Measurements from ENCODE around the gene PPP2R3A.

PPP2R3A gene

DNA sequence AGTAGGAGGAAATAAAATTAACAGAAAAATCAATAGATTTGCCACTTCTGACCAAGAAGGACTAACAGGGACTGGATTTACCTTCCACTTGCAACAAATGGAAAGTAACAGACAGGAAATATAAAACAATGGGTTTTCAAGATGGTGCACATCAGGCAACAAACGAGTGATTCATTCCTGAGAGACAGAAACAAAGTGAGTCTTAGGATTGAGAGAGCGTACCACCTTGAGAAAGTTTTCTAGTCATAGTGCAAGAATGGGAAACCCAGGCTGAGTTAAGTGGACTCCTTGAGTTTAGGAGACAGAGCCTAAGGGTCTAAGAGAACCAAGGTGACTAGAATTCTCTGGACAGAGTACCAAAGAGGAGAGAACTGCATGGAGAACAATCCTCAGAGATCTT is 101.7 kb downstream of the PPP2R3A start:
- DNase-seq (ENCODE audit: low read depth in 2 of 2), result peak in 1 of 2 donors; percentile 64
- no peak overlapping the region for H3K4me3 ChIP-seq (replicated peaks in 1 of 2; ENCODE audit: low read depth in 2 of 2, low read length in 2 of 2)
- TF ChIP-seq, protein P1, sequence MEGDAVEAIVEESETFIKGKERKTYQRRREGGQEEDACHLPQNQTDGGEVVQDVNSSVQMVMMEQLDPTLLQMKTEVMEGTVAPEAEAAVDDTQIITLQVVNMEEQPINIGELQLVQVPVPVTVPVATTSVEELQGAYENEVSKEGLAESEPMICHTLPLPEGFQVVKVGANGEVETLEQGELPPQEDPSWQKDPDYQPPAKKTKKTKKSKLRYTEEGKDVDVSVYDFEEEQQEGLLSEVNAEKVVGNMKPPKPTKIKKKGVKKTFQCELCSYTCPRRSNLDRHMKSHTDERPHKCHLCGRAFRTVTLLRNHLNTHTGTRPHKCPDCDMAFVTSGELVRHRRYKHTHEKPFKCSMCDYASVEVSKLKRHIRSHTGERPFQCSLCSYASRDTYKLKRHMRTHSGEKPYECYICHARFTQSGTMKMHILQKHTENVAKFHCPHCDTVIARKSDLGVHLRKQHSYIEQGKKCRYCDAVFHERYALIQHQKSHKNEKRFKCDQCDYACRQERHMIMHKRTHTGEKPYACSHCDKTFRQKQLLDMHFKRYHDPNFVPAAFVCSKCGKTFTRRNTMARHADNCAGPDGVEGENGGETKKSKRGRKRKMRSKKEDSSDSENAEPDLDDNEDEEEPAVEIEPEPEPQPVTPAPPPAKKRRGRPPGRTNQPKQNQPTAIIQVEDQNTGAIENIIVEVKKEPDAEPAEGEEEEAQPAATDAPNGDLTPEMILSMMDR (IDR thresholded peaks at IDR 0.05; ENCODE audit: low read depth, low read length), result no peak

DNA sequence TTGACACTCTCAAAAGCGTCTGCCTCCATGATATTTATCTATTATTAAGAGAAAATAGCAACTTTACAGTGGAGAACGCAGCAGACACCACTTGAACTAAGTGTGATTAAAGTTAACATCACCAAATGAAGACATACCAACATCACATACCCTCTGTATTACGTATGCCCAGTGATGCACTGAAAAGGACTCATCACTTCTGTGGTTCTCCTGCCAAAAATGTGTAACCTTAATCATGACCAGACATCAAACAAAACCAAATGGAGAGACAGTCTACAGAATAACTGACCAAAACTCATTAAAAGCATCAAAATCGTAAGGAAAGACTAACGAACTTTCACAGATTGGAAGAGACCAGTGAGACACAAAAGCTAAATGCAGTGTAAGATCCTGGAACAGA is 103.2 kb downstream of the PPP2R3A start:
- no peak overlapping the region for H3K4me3 ChIP-seq (replicated peaks in 1 of 2; ENCODE audit: low read depth in 2 of 2, low read length in 2 of 2)

DNA sequence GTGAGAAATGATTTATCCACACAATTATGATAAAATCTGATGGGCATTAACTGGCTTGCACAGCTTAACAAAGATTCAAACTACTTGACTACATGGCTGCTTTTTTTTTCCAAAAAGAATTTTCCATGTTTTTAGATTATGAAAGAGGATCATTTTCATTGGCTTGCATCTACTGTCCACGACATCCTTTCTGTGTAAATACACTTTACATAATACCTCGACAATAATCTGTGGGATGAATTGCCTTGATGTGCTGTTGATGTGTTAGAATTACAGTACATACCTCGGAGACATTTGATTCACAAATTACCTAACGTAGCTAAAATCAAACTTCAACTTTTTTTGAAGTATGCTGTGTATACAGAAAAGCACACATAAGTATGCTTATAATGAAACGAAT is 104.4 kb downstream of the PPP2R3A start:
- no peak for DNase-seq (ENCODE audit: low read depth in 2 of 2)
- H3K4me3 ChIP-seq (replicated peaks in 1 of 2; ENCODE audit: low read depth in 2 of 2, low read length in 2 of 2), result no peak overlapping the region
- TF ChIP-seq, protein P1 (IDR thresholded peaks at IDR 0.05; ENCODE audit: low read depth, low read length), result no peak

More for the DNA sequence above, 103.2 kb downstream of the PPP2R3A start:
- peak; percentile 4 to 69 for DNase-seq (ENCODE audit: low read depth in 2 of 2)
- TF ChIP-seq, protein P1 (IDR thresholded peaks at IDR 0.05; ENCODE audit: low read depth, low read length), result no peak

DNA sequence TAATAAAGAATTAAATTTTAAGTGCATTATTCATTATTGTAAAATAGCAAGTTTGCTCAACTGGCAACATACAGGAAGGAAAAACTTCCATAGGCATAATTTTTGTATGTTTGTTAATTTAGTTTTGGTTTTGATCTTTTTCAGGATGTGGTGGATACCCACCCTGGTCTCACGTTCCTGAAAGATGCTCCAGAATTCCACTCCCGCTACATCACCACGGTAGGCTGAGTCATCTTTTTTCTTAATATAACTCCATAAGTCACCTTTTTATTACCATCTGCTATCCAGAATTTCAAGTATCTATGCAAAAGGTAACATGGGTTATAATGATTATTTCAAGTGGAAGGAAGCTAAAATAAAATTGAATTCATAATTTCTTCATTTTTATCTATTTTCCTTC is 104.8 kb downstream of the PPP2R3A start:
- DNase-seq (ENCODE audit: low read depth in 2 of 2), result peak; percentile 53 to 87
- no peak overlapping the region for H3K4me3 ChIP-seq (replicated peaks in 1 of 2; ENCODE audit: low read depth in 2 of 2, low read length in 2 of 2)
- TF ChIP-seq, protein P1 (IDR thresholded peaks at IDR 0.05; ENCODE audit: low read depth, low read length), result no peak

DNA sequence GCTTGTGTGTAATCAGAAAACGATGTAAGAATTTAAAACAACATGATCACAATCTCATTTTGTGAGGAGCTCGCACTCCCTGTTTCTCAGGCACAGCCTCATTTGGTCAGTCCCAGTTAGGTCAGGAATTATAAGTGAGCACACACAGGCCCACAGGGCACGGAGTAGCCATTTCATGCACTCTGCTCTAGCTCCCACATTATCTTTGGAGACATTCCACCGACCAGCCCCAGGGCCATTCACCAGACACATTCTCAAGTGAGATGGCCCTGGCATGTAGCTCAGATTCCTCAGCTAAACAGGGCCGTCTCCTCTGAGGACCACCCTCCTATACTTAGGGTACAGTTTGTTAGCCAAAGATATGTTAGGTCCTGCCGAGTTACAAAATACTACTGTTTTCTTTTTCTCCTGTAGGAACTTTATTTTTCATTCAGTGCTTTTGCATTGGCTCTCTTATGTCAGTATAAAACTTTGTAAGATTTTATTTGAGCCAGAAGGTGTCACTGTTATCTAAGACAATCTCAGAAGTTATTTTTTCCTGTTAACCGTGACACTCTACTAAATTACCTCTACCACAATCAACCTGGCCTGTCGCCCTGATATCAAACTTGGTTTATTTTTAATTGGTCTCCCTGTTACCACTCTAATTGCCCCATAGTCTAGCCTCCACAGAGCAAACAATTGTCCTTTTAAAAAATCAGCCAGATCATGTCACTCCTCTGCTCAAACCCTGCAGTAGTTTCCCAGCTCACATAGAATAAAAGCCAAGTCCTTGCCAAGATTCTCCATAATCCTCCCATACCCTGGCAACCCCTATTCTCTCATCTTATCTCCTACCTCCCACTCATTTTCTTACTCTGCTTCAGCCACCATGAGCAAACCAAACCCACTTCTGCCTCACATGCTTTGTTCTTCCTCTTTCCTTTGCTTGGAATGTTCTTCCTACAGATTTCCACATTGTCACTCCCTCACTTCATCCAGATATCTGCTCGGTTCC is 105.7 kb downstream of the PPP2R3A start:
- peak; percentile 25 to 71 for DNase-seq (ENCODE audit: low read depth in 2 of 2)
- TF ChIP-seq, protein P1 (IDR thresholded peaks at IDR 0.05; ENCODE audit: low read depth, low read length), result no peak
- H3K4me3 ChIP-seq (replicated peaks in 1 of 2; ENCODE audit: low read depth in 2 of 2, low read length in 2 of 2), result no peak overlapping the region

DNA sequence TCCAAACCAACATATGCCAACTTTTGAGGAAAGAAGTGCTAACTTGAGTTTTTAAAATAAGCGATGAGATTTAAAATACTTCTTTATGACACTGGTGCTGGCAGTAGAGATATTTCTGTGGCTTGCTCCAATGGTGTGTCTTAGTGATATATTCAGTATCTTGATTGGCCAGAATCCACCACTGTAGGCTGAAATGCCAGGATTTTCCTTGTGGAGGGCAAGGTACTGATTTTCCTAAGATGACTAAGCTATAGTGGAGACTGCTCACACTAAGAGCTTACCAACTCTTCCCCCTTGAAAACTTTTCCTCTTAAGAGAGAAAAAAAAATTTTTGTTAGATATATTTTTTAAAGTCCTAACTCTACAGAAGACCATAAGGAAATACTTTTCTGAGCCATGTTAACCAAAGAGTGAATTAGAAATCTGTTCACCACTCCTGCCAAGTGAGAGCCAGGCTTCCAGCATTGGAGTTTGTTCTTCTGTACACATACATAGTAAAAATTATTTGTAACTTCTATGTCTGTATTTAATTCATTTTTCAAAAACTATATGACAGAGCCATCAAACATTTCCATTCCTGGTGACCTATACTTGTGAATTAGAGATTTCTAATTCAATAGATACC is 109.1 kb downstream of the PPP2R3A start:
- DNase-seq (ENCODE audit: low read depth in 2 of 2), result peak; percentile 5 to 34
- H3K4me3 ChIP-seq (replicated peaks in 1 of 2; ENCODE audit: low read depth in 2 of 2, low read length in 2 of 2), result no peak overlapping the region
- TF ChIP-seq, protein P1 (IDR thresholded peaks at IDR 0.05; ENCODE audit: low read depth, low read length), result no peak

Data from cardiac fibroblast (primary cell).